Measurements from ENCODE around the gene IL36A.

DNA sequence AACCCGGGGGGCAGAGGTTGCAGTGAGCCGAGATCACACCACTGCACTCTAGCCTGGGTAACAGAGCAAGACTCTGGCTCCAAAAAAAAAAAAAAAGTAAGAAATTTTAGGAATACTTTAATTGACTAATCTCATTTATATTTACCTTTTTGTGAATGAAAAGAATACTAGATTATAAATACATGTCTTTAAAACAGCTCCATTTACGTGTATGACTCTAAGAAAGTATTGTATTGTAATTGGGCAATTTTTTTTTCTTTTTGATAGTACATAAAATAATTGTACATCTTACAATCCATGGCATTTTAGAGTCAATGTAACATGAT is 8.0 kb downstream of the IL36A start:
- TF ChIP-seq ZNF274 (IDR thresholded peaks at IDR 0.05; ENCODE audit: low read depth, low read length) (no peak), SUZ12 (IDR thresholded peaks at IDR 0.05; ENCODE audit: extremely low read depth, insufficient read depth, insufficient read length) (no peak), YY1 (IDR thresholded peaks at IDR 0.05; ENCODE audit: insufficient read depth, insufficient read length) (no peak)

Measured in NT2/D1 (cell line).